Measurements from ENCODE around the gene VPS26C.

Gene VPS26C

GRCh38 chr21:37207441-37208009 lies 59.6 kb downstream of the VPS26C start:
- Histone ChIP-seq H3K9me3 (ENCODE audit: control insufficient read depth, low read length) (no peaks in the 10 kb centered on the region), H3K4me1 (ENCODE audit: control insufficient read depth, insufficient read depth, low read length) (peaks cover 15% of the 10 kb centered on the region), H3K27me3 (ENCODE audit: control insufficient read depth, insufficient read depth, low read length) (no peaks in the 10 kb centered on the region), H3K4me3 (ENCODE audit: low read length) (no peak overlapping the region), H3K9ac (ENCODE audit: low read length) (no peak overlapping the region), H3K36me3 (ENCODE audit: control insufficient read depth, insufficient read depth, low read length) (no peaks in the 10 kb centered on the region)

DNA sequence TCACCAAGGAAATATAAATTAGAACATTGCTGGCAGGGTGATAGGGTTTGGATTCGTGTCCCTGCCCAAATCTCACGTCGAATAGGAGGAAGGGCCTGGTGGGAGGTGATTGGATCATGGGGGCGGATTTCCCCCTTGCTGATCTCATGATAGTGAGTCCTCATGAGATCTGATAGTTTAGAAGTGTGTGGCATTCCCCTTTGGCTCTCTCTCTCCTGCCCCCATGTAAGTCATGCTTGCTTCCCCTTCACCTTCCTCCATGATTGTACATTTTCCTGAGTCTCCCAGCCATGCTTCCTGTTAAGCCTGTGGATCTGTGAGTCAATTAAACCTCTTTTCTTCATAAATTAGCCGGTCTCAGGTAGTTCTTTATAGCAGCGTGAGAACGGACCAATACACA lies 60.6 kb downstream of the VPS26C start:
- Histone ChIP-seq H3K4me3 (ENCODE audit: low read length) (no peak overlapping the region), H3K4me1 (ENCODE audit: control insufficient read depth, insufficient read depth, low read length) (peaks cover 15% of the 10 kb centered on the region), H3K36me3 (ENCODE audit: control insufficient read depth, insufficient read depth, low read length) (no peaks in the 10 kb centered on the region), H3K9me3 (ENCODE audit: control insufficient read depth, low read length) (no peaks in the 10 kb centered on the region), H3K27me3 (ENCODE audit: control insufficient read depth, insufficient read depth, low read length) (no peaks in the 10 kb centered on the region), H3K9ac (ENCODE audit: low read length) (no peak overlapping the region)

DNA sequence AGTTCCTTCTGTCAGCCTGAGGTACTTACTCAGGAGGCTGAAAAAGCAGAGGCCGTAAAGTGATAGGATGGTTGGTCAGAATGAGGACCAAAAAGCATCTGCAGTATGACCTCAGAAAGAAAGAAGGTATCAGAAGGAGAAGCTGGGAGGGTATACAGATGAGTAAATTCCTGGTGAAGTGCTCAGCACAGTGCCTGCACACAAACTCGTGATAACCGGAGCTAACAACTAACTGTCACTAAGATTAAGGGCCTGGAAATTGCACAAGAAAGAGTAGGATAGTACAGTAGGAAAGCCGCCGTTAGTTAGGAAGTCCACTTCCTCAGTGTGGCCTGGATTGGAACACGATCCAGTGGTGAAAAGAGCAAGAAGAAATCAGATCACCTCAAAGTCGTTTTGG lies 62.6 kb downstream of the VPS26C start:
- Histone ChIP-seq H3K9ac (ENCODE audit: low read length) (no peak overlapping the region), H3K36me3 (ENCODE audit: control insufficient read depth, insufficient read depth, low read length) (peaks cover 10% of the 10 kb centered on the region), H3K4me1 (ENCODE audit: control insufficient read depth, insufficient read depth, low read length) (peaks cover 15% of the 10 kb centered on the region), H3K27me3 (ENCODE audit: control insufficient read depth, insufficient read depth, low read length) (no peaks in the 10 kb centered on the region), H3K9me3 (ENCODE audit: control insufficient read depth, low read length) (no peaks in the 10 kb centered on the region), H3K4me3 (ENCODE audit: low read length) (no peak overlapping the region)

- Histone ChIP-seq H3K4me1 (ENCODE audit: control insufficient read depth, insufficient read depth, low read length) (peaks cover 5% of the 10 kb centered on the region), H3K9ac (ENCODE audit: low read length) (no peak overlapping the region), H3K9me3 (ENCODE audit: control insufficient read depth, low read length) (no peaks in the 10 kb centered on the region), H3K27me3 (ENCODE audit: control insufficient read depth, insufficient read depth, low read length) (no peaks in the 10 kb centered on the region), H3K36me3 (ENCODE audit: control insufficient read depth, insufficient read depth, low read length) (peaks cover 18% of the 10 kb centered on the region), H3K4me3 (ENCODE audit: low read length) (no peak overlapping the region)
Measured at GRCh38 chr21:37202221-37203110, 64.7 kb downstream of the VPS26C start.

DNA sequence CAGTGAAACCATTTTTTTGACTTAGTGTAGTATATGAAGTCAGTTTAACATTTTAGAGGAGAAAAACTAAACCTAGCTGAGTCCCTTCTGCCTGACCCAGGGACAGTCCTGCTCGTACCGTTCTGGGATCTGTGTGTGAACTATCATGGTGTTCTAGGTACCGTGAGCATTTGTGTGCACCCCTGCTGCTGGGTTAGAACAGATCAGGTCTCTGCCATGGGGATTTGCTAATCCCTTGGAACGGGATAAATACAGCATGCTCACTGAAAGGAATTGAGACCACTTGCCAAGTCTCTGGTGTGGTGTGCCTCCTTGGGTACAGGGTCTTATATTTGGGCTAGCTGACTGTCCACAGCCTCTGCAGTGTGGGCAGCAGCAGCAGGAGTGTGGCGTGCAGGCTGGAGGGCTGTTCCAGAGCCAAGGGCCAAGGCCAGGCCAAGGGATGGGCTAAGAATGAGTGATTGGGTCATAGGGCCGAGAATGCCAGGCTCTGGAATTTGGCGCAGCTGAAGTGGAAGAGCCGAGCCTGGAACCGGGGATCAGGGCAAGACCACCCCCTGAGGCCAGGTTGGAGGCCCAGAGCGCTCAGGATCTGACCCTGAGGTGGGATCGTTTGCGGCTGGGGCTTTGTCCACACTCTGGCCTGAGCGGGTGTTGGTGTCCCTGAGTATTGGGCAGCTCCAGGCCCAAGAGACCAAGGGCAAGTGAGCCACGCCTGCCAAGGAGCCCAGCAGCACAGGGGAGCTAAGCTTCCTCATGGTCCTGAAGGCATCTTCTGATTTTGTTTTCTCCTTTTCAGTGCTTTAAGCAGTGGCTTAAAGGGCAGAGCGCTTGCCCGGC lies 66.3 kb downstream of the VPS26C start:
- no peak overlapping the region for H3K9ac ChIP-seq (ENCODE audit: low read length)
- no peaks in the 10 kb centered on the region for H3K9me3 ChIP-seq (ENCODE audit: control insufficient read depth, low read length)

GRCh38 chr21:37199057-37199924 lies 67.8 kb downstream of the VPS26C start:
- Histone ChIP-seq H3K4me1 (ENCODE audit: control insufficient read depth, insufficient read depth, low read length) (peaks cover 4% of the 10 kb centered on the region), H3K9me3 (ENCODE audit: control insufficient read depth, low read length) (no peaks in the 10 kb centered on the region), H3K4me3 (ENCODE audit: low read length) (no peak overlapping the region), H3K9ac (ENCODE audit: low read length) (no peak overlapping the region), H3K27me3 (ENCODE audit: control insufficient read depth, insufficient read depth, low read length) (no peaks in the 10 kb centered on the region), H3K36me3 (ENCODE audit: control insufficient read depth, insufficient read depth, low read length) (peaks cover 23% of the 10 kb centered on the region)

More for the DNA sequence above, 66.3 kb downstream of the VPS26C start:
- Histone ChIP-seq H3K36me3 (ENCODE audit: control insufficient read depth, insufficient read depth, low read length) (peaks cover 18% of the 10 kb centered on the region), H3K4me1 (ENCODE audit: control insufficient read depth, insufficient read depth, low read length) (no peaks in the 10 kb centered on the region), H3K4me3 (ENCODE audit: low read length) (no peak overlapping the region), H3K27me3 (ENCODE audit: control insufficient read depth, insufficient read depth, low read length) (no peaks in the 10 kb centered on the region)

DNA sequence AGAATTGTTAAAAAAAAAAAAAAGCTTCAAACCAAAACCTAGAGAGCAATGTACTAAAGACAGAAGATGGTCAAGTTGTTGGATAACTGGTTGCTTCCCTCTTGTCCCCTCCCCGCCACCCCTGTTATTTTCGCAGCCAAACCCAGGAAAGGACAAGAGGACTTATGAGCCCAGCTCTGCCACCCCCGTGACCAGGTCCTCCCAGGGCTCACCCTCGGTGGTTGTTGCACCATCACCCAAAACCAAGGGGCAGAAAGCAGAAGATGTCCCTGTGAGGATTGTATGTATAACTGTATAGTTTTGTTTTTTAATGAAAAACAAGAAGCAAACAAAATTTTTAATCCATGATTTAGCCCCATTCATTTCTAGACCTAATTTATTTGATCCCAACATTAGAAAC lies 69.4 kb downstream of the VPS26C start:
- Histone ChIP-seq H3K9me3 (ENCODE audit: control insufficient read depth, low read length) (no peaks in the 10 kb centered on the region), H3K9ac (ENCODE audit: low read length) (no peak overlapping the region), H3K4me1 (ENCODE audit: control insufficient read depth, insufficient read depth, low read length) (peaks cover 4% of the 10 kb centered on the region), H3K4me3 (ENCODE audit: low read length) (no peak overlapping the region), H3K36me3 (ENCODE audit: control insufficient read depth, insufficient read depth, low read length) (peaks cover 24% of the 10 kb centered on the region), H3K27me3 (ENCODE audit: control insufficient read depth, insufficient read depth, low read length) (no peaks in the 10 kb centered on the region)

GRCh38 chr21:37196847-37197246 lies 70.3 kb downstream of the VPS26C start:
- no peak overlapping the region for H3K9ac ChIP-seq (ENCODE audit: low read length)
- no peaks in the 10 kb centered on the region for H3K27me3 ChIP-seq (ENCODE audit: control insufficient read depth, insufficient read depth, low read length)
- H3K36me3 ChIP-seq (ENCODE audit: control insufficient read depth, insufficient read depth, low read length): peaks cover 24% of the 10 kb centered on the region
- no peak overlapping the region for H3K4me3 ChIP-seq (ENCODE audit: low read length)
- H3K9me3 ChIP-seq (ENCODE audit: control insufficient read depth, low read length): no peaks in the 10 kb centered on the region
- peaks cover 4% of the 10 kb centered on the region for H3K4me1 ChIP-seq (ENCODE audit: control insufficient read depth, insufficient read depth, low read length)

GRCh38 chr21:37195610-37196009 lies 71.5 kb downstream of the VPS26C start:
- Histone ChIP-seq H3K9me3 (ENCODE audit: control insufficient read depth, low read length) (no peaks in the 10 kb centered on the region), H3K9ac (ENCODE audit: low read length) (no peak overlapping the region), H3K36me3 (ENCODE audit: control insufficient read depth, insufficient read depth, low read length) (peaks cover 20% of the 10 kb centered on the region), H3K4me3 (ENCODE audit: low read length) (no peak overlapping the region), H3K4me1 (ENCODE audit: control insufficient read depth, insufficient read depth, low read length) (peaks cover 4% of the 10 kb centered on the region), H3K27me3 (ENCODE audit: control insufficient read depth, insufficient read depth, low read length) (no peaks in the 10 kb centered on the region)

DNA sequence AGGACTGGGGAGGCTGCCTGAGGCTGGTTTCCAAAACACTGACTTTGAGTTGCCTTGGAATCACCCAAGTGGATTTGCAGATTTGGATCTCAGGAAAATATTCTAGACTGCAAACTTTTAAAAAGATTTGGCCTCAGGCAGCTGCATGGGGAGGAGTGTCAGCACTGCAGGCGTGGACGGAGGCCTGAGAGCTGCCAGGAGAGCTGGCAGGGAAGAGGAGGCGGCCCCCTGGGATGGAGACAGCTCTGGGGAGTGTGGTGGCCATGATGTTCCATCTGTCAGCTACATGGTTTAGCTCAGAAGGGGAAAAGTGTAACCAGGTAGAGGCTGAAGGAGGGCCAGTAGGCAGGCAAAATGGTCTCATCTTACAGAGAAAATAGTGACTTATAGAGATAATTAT lies 72.1 kb downstream of the VPS26C start:
- peaks cover 14% of the 10 kb centered on the region for H3K36me3 ChIP-seq (ENCODE audit: control insufficient read depth, insufficient read depth, low read length)
- no peaks in the 10 kb centered on the region for H3K27me3 ChIP-seq (ENCODE audit: control insufficient read depth, insufficient read depth, low read length)
- H3K9ac ChIP-seq (ENCODE audit: low read length): no peak overlapping the region
- H3K9me3 ChIP-seq (ENCODE audit: control insufficient read depth, low read length): no peaks in the 10 kb centered on the region
- H3K4me1 ChIP-seq (ENCODE audit: control insufficient read depth, insufficient read depth, low read length): peaks cover 4% of the 10 kb centered on the region
- no peak overlapping the region for H3K4me3 ChIP-seq (ENCODE audit: low read length)

DNA sequence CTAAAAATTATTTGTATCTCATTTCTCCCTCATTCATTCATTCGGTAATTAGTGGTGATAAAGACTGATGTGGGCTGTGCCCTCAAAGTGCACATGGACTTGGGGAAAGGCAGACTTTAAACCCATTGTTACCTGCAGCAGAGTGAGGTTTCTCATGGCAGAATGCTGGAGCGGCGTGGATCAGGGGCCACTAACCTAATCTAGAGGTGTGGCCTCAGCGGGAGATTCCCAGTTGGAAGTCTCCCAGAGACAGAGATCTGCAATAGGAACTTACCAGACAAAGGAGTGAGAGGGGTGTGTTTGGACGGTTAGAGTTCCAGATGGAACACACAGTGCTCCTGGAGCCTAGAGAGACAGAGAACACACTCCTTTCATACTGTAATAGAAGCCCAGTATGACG lies 73.5 kb downstream of the VPS26C start:
- Histone ChIP-seq H3K4me3 (ENCODE audit: low read length) (no peak overlapping the region), H3K4me1 (ENCODE audit: control insufficient read depth, insufficient read depth, low read length) (peaks cover 4% of the 10 kb centered on the region), H3K9me3 (ENCODE audit: control insufficient read depth, low read length) (no peaks in the 10 kb centered on the region), H3K27me3 (ENCODE audit: control insufficient read depth, insufficient read depth, low read length) (no peaks in the 10 kb centered on the region), H3K9ac (ENCODE audit: low read length) (no peak overlapping the region), H3K36me3 (ENCODE audit: control insufficient read depth, insufficient read depth, low read length) (peaks cover 5% of the 10 kb centered on the region)

Measured in mucosa of stomach (tissue), 1 donor.